Left renal cortex interstitium (tissue), 4 donors: Measurements from ENCODE around the gene SPHK1. TPM values are rescaled to one million over a fixed set of nuclear protein-coding genes. Genes with fewer than 3 reads are reported as not detected.

Experiments
- DNase-seq, 4 donors: peaks; one replicate each; pipeline ENCODE4 v3.0.0-alpha.2; 2013; ENCODE audit warnings: low read depth in 4 of 4, low spot score in 2 of 4, missing footprints in 1 of 4
- polyA plus RNA-seq, 4 donors: library from polyadenylated mRNA; unstranded; fragments of 120-200 nt; gene quantifications; one replicate each; pipeline ENCODE4 v1.2.1, GENCODE V29; 2013; ENCODE audit not compliant: insufficient read length in 4 of 4

Gene SPHK1
- polyA plus RNA-seq, 4 donors = 2.0 to 3.4 (median 2.9) TPM

DNA sequence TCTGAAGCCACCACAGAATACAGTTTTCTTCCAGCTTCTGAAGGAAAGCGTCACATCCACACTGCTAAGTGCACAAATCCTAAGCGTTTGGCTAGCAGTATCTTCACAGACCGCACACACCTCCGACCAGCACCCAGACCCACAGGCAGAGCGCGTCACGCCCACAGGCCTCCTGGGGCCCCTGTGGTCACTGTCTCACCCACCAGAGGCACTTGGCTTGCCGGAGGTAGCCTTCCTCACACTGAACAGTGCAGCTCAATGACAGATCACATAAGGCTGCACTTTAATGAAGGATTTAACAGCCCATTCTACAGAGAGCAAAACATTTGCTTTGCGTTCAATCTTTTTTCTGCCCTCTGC, 21.2 kb downstream of the SPHK1 start:
- DNase-seq = no peak

DNA sequence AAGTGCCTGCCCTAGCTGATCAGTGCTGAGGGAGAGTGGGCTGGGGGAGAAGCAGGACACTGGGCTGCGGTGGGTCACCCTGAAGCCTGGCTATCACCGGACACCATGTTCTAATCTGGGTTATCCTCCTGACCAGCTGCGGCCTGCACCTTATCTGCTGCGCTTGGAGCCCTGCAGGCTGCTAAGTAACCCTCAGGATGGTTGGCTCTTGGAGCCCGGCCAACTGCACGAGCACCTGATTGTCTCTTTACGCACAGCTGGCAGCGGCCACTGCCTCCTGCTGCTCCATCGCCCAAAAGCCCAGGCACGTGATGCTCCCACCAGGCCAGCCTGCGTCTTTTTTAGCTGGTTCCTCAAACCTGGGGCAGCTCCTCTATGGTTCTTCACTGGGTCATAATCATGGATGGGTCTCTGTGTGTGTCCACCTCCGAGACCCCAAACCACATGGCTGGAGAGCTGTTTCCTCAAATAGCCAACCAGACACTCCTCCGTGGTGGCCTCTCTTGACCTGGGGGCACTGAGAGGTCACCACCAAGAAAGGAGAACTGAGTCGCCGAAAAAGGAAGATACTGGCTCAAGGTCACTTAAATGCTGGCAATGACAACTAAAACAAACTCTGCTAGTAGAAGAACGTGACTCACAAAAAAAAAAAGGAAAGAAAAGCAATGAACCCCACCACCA, 21.7 kb downstream of the SPHK1 start:
- no peak for DNase-seq

DNA sequence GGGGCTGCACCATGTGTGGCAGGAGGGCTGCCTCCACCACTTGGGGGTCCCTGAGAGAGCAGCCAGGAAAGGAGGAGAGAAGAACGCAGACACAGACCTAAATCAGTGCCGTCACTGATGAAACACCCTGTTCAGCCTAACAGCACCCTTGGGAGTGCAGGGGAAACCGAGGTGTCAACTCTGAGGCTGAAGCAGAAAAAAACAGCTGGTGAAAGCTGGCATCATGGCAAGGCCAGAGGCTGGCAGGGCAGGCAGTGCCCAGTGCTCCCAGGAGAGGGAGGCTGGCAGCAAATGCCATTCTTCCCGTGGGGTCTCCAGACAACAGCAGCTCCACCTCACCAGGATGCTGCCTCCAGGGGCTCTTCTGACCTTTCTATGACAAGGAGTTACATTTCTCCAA, 23.1 kb downstream of the SPHK1 start:
- no peak for DNase-seq

DNA sequence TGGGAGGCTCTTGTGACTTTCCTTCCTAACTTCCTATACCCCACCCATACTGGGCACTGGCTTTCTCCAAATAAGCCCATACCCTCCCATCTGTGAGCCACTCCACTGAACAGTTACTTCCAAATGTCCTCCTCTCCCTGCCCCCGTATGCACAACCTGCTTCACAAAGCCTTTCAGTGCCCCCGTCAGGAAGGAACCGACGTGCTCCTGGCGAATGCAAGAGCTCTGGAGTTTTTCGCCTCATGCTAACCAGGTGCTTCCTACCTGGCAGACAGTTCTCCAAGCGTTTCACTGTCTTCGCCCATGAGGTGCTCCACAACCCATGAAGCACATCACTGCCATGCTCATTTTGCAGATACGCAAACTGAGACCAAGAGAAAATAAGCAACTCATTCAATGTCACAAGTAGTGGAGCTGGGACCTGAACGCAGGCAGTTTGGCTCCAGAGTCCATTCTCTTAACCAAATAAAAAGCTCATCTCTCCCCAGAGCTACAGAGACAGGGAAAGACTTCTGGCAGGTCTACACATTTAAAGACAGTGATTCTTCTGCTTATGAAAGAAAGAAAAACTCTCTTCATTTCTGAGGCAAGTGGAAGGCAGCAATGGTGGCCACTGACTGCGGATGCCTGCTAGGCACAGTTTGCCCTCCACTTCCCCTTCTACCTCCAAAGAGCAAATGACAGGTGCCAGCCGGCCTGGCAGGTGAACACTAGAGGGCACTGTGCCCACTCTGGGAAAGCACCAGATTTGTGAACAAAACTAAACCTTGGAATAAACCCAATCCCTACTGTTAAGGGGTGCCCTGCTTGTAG, 23.8 kb downstream of the SPHK1 start:
- no peak for DNase-seq

DNA sequence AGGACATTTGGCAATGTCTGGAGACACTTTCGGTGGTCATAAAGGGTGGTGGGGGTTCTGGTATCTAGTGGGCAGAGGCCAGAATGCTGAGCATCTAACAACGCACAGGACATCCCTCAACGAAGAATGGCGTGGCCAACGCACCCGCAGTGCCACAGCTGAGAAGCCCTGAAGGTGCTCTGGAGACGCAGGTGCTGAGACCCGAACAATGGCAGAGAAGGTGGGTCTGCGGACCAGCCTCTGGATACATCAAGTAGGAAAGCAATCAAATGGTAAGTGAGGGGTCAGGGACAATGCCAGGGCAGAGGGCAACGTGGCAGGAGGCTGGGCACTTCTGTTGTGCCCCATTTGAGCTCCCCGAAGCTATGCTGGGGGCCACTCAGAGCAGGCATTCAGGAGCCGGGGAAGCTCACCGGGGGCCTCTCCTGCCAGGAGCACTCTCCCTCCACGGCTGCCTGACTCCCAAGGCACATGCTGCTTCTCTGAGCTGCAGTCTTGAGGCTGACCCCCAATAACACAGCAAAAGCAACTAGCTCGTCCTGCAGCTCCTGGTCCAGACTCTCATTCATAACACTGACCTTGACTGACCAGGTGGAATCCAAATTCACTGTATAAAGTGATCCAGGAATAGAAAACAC, 26.0 kb downstream of the SPHK1 start:
- DNase-seq = no peak

DNA sequence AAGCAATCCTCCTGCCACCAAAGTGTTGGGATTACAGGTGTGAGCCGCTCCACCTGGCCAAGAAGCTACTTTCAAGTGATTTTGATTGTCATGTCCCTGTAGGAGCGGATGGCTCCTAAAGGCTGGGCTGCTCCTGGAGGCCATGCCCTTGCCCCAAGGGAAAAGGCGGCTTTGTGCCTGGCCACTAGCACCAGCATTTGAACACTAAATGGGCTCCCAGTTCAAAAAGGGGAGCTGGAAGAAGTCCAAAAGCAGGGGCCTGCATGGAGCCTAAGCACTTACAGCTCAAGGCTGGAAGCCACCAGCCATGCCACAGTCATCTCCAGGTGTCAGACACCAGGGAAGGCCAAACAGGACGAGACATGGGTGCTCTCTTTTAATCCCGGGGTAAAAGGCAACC, 26.8 kb downstream of the SPHK1 start:
- DNase-seq = no peak

DNA sequence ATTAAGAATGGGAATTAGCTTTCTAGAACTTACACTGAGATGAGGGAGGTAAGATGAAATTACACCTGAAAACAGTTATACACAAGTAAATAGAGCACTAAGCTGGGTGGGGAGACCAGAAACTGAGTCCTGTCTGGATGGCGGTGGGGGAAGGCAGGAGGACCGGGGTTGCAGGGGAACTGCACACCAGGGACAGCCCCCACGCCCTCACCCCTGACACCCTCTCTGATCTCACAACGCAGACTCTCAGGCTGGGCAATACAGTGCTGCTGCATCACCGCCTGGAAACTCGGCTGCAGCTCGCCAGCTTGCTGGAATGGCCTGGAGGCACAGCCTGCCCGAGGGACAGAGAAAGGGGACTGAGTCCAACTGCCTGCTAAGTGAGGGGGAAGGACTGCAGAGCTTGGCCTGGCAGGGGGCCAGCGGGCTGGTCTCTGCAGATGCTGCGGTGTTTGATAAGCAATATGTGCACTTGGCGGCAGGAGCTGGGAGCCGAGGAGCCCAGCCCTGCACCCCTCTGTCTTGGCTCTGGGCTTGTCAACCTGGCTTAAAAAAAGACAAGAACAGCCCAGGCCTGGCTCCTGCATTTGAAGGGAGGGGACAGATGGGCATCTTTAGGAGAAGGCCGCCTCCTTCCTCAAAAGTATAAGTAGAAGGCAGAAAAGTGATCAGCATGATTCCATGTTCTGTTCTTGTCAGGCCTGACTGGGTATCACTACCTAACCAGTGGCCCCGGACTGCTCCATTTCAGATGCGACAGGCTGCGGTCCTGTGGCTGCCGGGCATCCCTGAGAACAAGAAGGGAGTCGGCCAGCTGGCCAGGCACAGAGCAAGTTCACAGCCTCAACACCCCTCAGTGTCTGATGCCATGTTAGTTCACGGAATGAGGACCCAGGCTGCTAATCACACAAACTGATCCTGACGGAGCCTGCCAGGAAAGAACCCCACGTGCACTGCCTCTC, 30.2 kb downstream of the SPHK1 start:
- DNase-seq = no peak

DNA sequence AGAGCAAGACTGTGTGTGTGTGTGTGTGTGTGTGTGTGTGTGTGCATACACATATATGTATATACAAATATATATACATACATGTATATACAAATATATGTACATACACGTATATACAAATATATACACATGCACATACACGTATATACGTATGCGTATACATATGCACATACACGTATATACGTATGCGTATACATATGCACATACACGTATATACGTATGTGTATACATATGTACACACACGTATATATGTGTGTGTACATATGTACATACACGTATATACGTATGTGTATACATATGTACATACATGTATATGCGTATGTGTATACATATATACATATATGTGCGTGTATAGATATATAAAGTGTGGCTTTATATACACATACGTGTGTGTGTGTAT, 31.4 kb downstream of the SPHK1 start:
- DNase-seq = no peak

DNA sequence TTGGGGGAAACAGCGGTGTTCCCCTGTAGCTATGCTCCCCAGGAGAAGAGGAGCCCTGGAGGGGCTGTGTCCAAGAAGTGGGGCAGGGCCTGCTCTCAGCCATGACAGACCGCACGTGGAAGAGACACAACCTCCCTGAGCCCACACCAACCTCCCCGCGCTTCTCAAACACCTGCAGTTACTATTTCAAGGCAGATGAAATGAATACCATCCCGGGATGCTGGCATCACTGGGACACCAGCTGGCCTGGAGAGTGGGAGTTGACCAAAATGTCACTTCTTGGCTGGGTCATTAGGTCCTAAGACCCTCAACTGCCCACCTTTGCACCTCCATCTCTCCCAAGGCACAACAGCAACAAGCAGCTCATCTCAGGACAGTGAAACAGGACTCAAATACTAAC, 32.0 kb downstream of the SPHK1 start:
- DNase-seq = no peak

DNA sequence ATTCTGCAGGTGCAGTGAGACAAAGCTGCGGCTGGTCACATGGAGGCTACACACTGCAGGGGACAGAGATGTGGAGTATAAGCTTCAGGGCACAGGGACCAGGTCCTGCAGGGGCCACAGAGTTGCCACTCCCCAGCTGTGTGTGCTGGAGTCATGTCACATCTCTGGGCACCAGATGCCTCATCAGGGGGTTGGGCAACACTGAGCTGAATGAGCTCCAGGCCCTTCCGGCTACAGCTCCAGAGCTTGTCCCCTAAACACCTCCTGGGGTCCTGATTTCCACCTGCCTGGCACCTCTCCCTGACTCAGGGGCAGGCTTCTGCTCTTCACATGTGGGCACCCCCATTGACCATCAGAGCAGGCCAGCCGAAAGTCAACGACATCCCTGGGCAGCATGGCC, 32.5 kb downstream of the SPHK1 start:
- no peak for DNase-seq

DNA sequence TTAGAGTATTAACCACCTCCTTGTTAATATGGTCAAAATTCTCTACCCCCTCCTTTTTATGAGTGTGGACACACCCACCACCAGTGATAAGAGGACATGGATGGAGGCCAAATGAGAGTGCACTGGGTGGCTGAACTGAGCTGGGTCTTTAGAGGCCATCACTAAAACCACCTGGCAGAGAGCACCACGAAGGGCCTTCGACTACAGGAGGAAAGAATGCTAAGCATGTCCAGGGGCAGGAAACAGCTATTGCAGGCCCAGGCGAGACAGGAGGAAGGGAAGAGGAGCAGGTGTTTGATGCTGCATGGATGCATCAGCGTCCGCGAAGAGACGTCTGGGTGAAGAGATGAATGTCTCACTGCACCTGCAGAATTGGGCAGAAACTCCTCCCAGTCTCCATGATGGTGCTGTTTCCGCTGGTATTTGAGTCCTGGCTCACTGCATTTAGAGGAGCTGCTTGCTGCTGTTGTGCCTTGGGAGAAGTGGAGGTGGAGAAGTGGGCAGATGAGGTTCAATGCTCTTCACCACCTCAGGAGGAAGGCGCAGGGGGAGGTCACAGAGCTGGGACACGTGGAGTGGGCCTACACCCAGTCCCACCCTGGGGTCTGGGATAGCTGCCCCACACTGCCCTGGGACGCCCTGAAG, 33.2 kb downstream of the SPHK1 start:
- no peak for DNase-seq

DNA sequence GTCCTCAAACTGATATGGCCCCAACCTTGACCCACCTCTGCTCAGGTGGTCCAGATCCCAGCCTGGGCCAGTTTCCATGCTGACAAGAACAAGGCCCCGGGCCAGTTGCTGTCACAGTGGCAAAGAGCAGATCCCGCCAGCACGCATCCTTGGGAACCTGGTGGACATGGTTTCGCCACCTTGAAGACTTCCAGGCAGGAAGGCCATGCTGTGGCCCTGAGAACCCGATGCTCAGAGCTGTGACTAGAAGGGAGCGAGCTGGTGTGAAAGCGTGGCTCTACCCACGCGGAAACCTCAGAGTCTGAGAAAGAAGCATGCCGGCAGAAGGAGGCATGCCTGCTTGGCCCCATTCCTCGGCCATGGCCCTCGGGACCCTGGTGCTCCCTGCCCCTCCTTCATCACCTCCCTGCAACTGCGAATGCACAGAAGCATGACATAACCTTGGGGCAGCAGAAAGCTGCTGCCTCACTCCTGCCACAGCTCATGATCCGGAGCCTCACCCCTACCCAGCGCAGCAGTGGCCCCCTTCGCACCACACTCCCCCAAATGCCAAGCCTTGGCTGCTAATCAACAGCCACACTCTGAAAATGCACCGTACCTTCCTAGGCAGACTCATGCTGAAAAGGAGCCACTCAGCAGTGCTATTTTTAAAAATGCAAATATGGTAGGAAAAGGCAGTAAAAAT, 35.3 kb downstream of the SPHK1 start:
- DNase-seq = no peak

DNA sequence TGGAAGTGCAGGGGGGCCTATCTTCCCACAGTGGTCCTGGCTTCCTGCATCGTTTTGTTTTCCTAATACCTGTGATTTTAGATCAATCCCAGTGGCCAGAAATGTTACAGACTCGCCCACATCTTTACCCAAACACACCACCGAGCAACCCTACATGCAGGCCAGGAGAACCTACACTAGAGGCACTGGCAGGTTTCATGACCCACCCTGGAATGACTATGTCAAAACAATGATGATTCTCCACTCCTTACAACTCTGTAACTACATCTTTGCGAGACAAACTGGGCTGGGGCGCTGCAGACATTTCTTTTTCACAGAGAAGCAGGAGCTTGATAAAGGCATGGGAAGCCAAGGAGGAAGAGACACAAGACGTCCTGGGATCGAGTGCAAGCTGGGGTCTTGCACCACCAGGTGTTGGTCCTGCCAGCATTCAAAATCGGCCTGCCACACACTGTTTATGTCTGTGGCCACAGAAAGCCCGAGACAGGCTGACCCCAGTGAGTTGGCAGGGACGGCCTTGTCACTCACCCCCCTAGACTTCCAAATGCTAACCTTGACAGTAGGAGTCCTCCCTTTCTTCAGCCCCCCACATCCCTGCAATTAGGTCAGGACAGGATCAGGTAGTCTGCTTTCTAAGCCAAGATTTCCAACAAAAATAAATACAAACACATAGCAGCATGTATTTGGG, 36.1 kb downstream of the SPHK1 start:
- no peak for DNase-seq

DNA sequence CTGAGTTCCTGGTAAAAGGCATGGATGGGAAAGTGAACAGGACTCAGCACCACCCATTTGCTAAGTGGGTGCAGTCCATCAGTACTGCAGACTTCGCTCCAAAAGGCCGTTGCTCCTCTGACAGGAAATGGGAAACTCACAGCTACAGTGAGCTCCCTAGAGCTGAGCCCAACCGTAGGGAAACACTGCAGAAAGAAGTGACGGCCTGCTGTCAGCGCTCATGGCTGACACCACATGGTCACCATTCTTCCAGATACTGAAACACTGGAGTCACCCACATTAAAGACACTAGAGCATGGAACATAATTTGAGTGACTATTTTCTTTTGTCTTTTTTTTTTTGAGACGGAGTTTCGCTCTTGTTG, 36.6 kb downstream of the SPHK1 start:
- DNase-seq = no peak

DNA sequence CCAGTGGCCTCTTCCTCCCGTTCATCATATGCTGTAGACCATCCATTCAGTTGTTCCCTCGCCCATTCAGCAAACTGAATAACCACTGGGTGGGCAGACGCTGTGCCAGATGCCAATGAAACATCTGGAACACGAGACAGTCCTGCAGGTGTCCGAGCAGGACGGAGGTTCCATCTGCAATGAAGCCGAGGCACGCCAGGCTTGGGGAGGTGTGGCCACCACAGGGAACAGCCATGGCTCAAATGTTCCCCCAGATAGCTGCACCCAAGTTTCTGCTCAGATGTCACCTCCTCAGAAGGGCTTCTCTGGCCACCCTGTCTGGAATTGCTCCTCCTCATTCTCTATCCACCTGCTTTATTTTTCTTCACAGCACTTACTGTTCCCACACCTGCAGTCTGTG, 38.0 kb downstream of the SPHK1 start:
- no peak for DNase-seq

DNA sequence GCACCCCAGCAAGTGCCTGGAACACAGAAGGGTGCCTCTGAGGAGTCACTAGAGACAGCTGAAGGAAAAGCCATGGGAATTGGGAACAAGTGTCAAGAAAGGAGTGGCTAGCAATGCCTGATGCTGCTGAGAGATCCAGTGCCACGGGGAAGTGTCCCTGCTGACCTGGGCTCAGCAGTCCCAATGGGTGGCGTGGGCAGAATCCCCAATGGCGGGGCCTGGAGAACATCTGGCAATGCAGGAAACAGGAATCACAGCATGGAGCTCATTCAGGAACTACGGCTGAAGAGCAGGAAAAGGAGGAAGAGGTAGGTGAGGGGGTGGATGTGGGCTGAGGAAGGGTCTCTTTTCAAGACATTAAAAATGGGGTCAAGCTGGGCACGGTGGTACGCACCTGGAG, 38.5 kb downstream of the SPHK1 start:
- DNase-seq = no peak

DNA sequence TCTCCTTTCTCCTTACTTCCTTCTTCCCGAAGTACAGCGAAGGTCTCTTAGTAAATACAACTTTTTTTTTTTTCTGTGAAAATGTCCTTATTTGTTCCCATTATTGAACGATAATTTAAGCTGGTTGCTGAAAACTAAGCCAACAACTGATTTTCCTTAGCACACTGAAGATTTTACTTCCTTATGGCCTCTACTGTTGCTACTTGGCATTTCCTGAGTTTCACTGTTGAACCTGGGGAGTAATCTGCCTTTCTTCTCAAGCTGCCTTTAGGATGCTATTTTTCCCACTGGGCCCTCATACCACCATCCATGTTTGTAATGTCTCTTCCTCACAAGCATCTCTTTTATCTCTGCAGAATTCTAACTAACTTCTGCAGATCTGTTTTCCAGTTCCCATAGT, 42.4 kb downstream of the SPHK1 start:
- no peak for DNase-seq

DNA sequence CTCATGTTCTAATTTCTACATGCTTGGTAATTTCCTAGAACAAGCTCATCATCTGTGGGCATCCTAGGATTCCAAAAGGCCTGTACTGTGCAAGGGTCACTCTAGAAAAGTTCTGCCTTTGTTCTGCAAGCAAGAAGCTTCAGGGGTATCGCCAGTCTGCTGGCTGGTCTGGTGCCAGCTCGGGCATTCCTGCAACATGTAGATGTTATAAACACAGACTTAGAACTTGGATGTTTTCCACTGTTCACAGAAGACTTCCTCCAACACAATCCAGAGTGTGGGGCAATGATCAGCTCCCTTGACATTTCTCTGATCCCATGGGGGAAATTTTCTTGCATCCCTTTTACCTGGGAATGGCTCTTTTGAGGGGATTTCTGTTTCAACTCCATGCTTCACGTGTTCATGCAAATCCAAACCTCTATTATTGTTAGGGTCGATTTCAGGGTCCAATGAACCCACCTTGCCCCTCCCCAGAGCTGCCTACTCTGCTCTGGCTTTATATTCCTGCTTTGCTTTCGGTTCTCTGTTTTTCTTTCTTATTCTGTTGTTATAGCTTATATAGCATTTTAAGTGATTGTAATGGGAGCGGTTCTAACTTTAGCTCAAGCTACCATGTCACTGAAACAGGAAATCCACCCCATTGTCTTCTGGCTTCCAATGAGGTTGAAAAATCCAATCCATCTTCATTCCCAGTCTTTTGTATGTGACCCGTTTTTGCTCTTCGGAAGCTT, 43.3 kb downstream of the SPHK1 start:
- DNase-seq = no peak

DNA sequence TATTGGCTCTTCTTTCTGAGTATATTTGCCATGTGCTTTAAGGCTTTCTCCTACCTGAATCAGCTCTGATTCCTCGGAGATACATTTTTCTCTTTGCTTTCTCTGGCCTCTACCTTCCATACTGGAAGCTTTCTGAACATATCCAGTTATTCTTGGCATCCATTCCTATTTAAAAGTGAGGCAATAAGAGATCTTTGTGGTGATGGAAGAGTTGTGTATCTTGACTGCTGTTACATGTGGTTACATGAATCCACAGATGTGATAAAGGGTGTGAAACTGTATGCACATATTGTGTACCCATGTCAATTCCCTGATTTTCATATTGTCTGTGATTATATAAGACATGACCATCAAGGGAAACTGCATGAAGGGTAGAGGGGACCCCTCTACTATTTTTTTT, 44.1 kb downstream of the SPHK1 start:
- DNase-seq = no peak
